GM18873 (cell line): Measurements from ENCODE around the gene PAGE2.
"Not testable (repeated sequence)": the region's sequence is repeated elsewhere in the genome, so short reads cannot be mapped to it uniquely, and the experiment has no call there.

ENCODE experiments used
- ATAC-seq: cut with Tn5 transposase; IDR thresholded peaks from one replicate; pipeline ENCODE4 v1.9.1; 2021; ENCODE audit warnings: mild to moderate bottlenecking, moderate library complexity, moderate number of reproducible peaks; ENCODE audit not compliant: unreplicated experiment, low FRiP score

The PAGE2 gene, protein sequence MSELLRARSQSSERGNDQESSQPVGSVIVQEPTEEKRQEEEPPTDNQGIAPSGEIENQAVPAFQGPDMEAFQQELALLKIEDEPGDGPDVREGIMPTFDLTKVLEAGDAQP

GRCh38 chrX:55088795-55089489 is at the start of gene PAGE2:
PAGE2 (plus strand) TSS chrX:55089018; CDS start chrX:55090021, 1,003 bp downstream.
- ATAC-seq: no peak

DNA sequence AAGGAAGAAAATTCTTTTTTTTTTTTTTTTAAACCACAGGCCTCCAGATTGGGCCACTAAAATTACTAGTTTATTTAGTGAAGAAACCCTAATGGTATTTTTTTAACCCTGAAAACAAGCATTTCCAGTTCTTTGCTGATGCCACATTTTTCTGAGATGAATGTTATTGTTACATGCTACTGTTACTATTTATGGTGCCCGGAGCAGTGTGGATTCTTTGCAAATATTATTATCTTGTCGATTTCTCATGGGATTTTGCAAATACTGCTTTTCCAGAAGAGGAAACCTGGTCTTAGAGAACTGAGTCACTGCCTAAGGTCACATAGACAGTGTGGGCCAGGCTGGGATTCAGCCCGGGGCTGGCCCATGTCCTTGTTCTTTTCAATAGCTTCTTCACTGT is 49.3 kb upstream of the PAGE2 start:
- ATAC-seq: no peak

GRCh38 chrX:55041514-55041913 is 47.3 kb upstream of the PAGE2 start:
- no peak for ATAC-seq

DNA sequence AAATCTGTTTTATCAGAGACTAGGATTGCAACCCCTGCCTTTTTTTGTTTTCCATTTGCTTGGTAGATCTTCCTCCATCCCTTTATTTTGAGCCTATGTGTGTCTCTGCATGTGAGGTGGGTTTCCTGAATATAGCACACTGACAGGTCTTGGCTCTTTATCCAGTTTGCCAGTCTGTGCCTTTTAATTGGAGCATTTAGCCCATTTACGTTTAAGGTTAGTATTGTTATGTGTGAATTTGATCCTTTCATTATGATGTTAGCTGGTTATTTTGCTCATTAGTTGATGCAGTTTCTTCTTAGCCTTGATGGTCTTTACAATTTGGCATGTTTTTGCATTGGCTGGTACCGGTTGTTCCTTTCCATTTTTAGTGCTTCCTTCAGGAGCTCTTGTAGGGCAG is 38.2 kb upstream of the PAGE2 start:
- not testable (repeated sequence) for ATAC-seq

GRCh38 chrX:55056820-55057674 is 31.8 kb upstream of the PAGE2 start:
- no peak for ATAC-seq

GRCh38 chrX:55057675-55058249 is 31.1 kb upstream of the PAGE2 start:
- no peak for ATAC-seq

- not testable (repeated sequence) for ATAC-seq
Measured at GRCh38 chrX:55067180-55067579, 21.6 kb upstream of the PAGE2 start.

DNA sequence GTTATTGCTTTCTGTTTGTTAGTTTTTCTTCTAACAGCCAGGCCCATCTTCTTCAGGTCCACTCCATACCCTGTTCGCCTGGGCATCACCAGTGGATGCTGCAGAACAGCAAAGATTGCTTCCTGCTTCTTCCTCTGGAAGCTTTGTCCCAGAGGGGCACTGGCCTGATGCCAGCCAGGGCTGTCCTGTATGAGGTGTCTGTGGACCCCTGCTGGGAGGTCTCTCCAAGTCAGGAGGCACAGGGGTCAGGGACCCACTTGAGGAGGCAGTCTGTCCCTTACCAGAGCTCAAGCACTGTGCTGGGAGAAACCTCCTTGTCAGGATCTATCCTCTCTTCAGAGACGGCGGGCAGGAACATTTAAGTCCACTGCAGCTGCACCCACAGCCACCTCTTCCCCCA is 16.5 kb upstream of the PAGE2 start:
- ATAC-seq: no peak

DNA sequence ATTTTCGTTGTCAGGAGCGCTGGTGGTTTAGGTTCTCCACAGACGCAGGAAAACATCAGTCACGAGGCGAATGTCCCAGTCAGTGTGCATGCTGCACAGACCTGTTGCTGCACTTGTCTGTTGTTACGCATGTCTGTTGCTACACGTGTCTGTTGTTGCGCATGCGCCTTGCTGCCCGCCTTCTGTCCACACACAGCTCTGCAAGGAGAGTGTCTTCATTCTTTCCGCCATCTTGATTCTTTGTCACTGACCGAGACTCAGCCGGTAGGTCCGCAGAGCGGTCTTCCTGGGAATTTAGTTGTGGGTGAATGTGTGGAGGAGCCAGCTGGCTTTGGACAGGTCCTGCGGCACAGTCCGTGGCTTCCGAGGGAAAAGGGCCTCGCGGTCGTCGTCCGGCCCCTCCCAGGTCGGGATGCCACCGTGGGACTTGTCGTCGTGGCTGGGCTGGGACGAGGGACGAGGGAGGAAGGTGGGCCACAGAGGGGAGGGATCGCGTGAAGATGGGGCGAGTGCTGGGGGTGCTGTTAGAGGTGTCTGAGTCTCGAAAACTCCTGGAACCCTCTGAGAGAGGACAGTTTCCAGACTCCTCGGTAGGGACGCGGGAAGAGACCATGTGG is 13.9 kb upstream of the PAGE2 start, which contains the start of gene PAGE2B:
Gene PAGE2B, plus strand, starts transcription at position 180 of the 617 bp plus-strand sequence. CDS start 1,012 bp downstream, outside the sequence.
- ATAC-seq: no peak

- ATAC-seq: no peak
Measured at GRCh38 chrX:55098691-55099090, 9.9 kb downstream of the PAGE2 start.

DNA sequence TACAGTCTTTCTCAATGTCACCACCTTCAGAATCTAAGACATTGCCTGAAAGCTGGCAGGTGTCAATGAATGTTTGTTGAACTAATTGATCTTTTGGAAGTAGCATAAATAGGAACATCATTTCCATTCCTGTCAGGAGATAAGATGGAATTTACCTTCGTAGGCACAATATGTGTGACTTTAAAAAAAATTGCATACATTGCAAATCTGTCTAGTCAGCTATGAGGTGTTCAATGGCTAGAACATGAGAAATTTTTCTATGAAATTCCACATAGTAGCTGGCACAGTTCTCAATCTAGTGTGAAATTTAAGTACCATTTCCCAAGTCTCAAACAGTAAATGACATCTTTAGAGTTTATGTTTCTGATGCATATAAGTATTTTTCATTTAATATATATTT is 10.3 kb downstream of the PAGE2 start:
- ATAC-seq: no peak

GRCh38 chrX:55102754-55103153 is 13.9 kb downstream of the PAGE2 start:
- no peak for ATAC-seq

GRCh38 chrX:55107262-55107661 is 18.4 kb downstream of the PAGE2 start:
- ATAC-seq: no peak

DNA sequence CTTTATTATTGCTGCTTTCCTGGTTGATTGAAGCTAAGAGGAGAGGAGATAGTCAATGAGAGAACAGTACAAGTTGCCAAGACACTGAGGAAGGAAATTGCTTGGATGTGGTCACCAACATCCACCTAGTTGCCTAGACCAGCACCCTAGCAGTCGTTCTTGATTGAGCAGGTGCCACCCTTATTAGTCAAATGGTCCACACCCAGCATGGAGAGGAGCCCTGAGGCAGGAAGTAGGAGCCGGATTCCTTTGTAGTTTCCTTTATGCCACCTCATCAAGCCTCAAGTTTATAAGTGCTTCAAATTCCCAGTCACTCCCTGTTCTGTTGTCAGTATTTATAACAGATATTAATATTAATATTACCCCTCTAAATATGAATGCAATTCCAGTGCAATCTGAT is 19.1 kb downstream of the PAGE2 start:
- no peak for ATAC-seq

DNA sequence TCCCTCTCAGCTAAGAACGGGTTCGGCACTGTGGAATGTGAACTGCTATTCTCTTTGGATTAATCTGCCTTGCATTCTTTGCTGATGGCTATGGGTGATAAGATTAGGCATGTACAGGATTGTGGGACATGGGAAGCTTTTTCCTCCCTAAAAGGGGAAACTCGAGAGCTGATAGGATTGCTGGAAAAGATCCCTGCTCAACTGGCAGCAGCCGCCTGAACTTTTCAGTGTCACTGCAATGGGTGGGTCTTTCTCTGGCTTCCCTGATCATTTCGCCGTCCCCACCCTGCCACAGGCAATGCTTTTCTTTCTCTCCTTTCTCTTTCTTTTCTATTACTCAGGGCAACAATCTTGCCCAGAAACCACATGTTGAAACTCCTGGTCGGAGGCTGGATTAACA is 20.5 kb downstream of the PAGE2 start:
- no peak for ATAC-seq

DNA sequence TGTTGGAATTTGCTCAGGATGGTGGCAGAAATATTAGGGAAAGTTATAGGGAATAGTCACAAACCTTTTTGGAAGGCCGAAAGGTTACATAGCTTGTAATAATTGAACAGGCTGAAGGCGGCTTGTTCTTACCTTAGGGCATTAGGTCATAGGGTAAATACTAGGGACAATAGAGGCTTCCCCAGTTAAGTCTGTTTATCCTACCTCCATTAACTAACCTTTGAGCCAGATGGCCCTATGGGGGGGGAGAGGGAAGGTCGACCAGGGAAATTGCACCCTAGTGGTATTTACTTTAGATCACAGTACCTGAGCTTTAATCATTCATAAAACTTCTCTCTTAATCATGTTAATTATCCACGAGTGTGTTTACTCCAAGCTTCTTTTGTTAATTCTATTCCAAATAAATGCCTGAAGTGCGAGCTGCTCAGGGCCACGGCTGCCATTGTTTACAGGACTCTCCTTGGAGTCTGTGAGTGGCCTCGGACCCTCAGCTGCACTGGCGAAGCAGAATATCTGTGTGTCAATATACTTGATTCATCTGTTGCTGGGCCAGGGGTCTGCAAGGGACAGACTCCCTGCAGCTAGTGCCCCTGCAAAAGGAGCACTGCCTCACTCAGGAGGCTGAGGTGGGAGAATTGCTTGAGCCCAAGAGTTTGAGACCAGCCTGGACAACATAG is 22.9 kb downstream of the PAGE2 start:
- ATAC-seq: no peak

DNA sequence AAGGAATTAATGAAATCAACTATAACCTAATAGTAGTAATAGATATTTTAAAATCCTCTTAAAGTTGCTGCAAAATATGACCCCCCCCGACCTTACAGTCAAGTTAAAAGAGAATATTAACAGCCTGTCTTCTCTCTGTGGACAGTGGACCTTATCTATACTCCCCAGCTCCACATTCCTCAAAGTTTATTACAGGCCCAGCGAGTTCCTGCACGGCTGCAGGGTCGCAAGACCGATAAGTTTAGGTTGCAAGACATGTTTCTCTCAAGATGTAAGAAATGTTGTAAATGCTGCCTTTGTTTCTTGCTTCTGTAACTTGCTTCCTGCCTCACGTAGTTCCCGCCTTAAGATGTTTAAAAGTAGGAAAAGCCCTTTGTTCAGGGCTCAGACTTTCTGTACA is 27.8 kb downstream of the PAGE2 start:
- not testable (repeated sequence) for ATAC-seq

DNA sequence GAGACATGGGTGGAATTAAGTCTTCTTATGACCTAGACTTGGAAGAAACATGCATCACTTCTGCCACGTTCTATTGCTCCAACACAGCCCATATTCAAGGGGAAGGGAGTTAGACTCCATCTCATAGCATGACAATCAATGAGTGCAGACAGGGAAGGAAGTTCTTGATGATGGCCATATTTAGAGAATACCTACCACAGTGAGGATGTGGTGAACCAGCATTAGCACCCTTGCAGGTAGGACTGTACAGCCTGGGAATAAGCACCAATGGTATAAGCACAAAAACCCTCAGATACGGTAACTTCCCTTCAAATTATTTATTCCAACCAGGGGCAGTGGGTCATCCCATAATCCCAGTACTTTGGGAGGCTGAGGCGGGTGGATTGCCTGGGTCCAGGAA is 29.8 kb downstream of the PAGE2 start:
- no peak for ATAC-seq

GRCh38 chrX:55119271-55119670 is 30.5 kb downstream of the PAGE2 start:
- no peak for ATAC-seq

GRCh38 chrX:55119712-55120111 is 30.9 kb downstream of the PAGE2 start:
- ATAC-seq: no peak
